Tibial artery (tissue), 4 donors: ENCODE results near the gene SYF2.

Source experiments
- DNase-seq, 2 donors: peaks; one replicate each; pipeline ENCODE4 v3.0.0-alpha.2; 2019
- H3K27ac ChIP-seq, 2 donors: fragments of 200-600 bp; sonication (generic) in 1 of 2; 1 replicate in 1 of 2; 2 replicates in 1 of 2; pipeline ENCODE4 v1.5.1; 2018 to 2019; ENCODE audit warnings: mild to moderate bottlenecking in 1 of 2
- H3K27me3 ChIP-seq, 2 donors: fragments of 200-600 bp; sonication (generic) in 1 of 2; one replicate each; pipeline versions ENCODE4 v1.5.1 to v1.6.0; 2016 to 2019
- H3K36me3 ChIP-seq, 3 donors: fragments of 200-600 bp; sonication (generic) in 2 of 3; one replicate each; pipeline ENCODE4 v1.5.1; 2016 to 2019; ENCODE audit warnings: mild to moderate bottlenecking in 2 of 3
- H3K4me1 ChIP-seq, 4 donors: fragments of 200-600 bp; sonication (generic) in 2 of 4; 1 replicate in 3 of 4; 2 replicates in 1 of 4; pipeline ENCODE4 v1.5.1; 2016 to 2019
- H3K4me3 ChIP-seq, 2 donors: fragments of 200-600 bp; sonication (generic) in 1 of 2; 1 replicate in 1 of 2; 2 replicates in 1 of 2; pipeline ENCODE4 v1.5.1; 2018 to 2019; ENCODE audit warnings: mild to moderate bottlenecking in 2 of 2
- H3K9me3 ChIP-seq, 3 donors: fragments of 200-600 bp; sonication (generic) in 1 of 3; one replicate each; pipeline ENCODE4 v1.5.1; 2016 to 2019
- CTCF ChIP-seq, 2 experiments: fragments of 200-600 bp in 1 of 2; fragments of 450-650 bp in 1 of 2; IDR thresholded peaks; one replicate each; pipeline ENCODE4 v1.5.1; 2017 to 2019; ENCODE audit warnings: antibody characterized with exemption in 2 of 2, mild to moderate bottlenecking in 1 of 2, moderate library complexity in 1 of 2
- intact Hi-C: fragments of 100-400 bp; cut with DNase I; formaldehyde crosslinking; loops from one replicate; pipeline ENCODE4 v1.15.0; 2023; ENCODE audit warnings: low total_unique reads

The SYF2 gene

GRCh38 chr1:25219661-25220251, 12.5 kb downstream of the SYF2 start:
- peaks cover 47 to 53% (median 47%) of the 10 kb centered on the region in 3 donors for H3K36me3 ChIP-seq
- no peak for DNase-seq
- H3K27me3 ChIP-seq, result no peaks in the 10 kb centered on the region
- no peak for TF ChIP-seq CTCF (IDR thresholded peaks at IDR 0.05)
- no peaks in the 10 kb centered on the region for H3K4me1 ChIP-seq
- no peak overlapping the region for H3K4me3 ChIP-seq
- H3K27ac ChIP-seq, result no peak overlapping the region
- H3K9me3 ChIP-seq, result no peaks in the 10 kb centered on the region
- intact Hi-C loops, result loop anchor here (10.0 kb wide), 1 partner anchor 575 kb away; the partner anchor contains the start of gene SRRM1

- Histone ChIP-seq H3K36me3 (peaks cover 26 to 33% (median 26%) of the 10 kb centered on the region in 3 donors), H3K27me3 (no peaks in the 10 kb centered on the region), H3K4me3 (no peak overlapping the region), H3K27ac (no peak overlapping the region), H3K4me1 (no peaks in the 10 kb centered on the region), H3K9me3 (no peaks in the 10 kb centered on the region)
- DNase-seq, result no peak
- TF ChIP-seq CTCF (IDR thresholded peaks at IDR 0.05), result no peak
- intact Hi-C loops, result no loop called here
These were observed 14.6 kb downstream of the SYF2 start for GRCh38 chr1:25217598-25218232.

- no peak for DNase-seq
- H3K36me3 ChIP-seq, result peaks cover 19 to 26% (median 19%) of the 10 kb centered on the region in 3 donors
- H3K27ac ChIP-seq, result no peak overlapping the region
- no peak overlapping the region for H3K4me3 ChIP-seq
- intact Hi-C loops, result no loop called here
- no peaks in the 10 kb centered on the region for H3K27me3 ChIP-seq
- no peak for TF ChIP-seq CTCF (IDR thresholded peaks at IDR 0.05)
- no peaks in the 10 kb centered on the region for H3K9me3 ChIP-seq
- no peaks in the 10 kb centered on the region for H3K4me1 ChIP-seq
These were observed 15.3 kb downstream of the SYF2 start for GRCh38 chr1:25217015-25217414.

GRCh38 chr1:25216123-25216522, 16.2 kb downstream of the SYF2 start:
- intact Hi-C loops, result no loop called here
- Histone ChIP-seq H3K27ac (no peak overlapping the region), H3K9me3 (no peaks in the 10 kb centered on the region), H3K36me3 (peaks cover 10 to 17% (median 11%) of the 10 kb centered on the region in 3 donors), H3K4me3 (no peak overlapping the region), H3K4me1 (no peaks in the 10 kb centered on the region), H3K27me3 (peaks cover 0 to under 1% of the 10 kb centered on the region in 2 donors)
- TF ChIP-seq CTCF (IDR thresholded peaks at IDR 0.05), result no peak
- DNase-seq, result no peak

GRCh38 chr1:25212725-25213124, 19.6 kb downstream of the SYF2 start:
- DNase-seq, result no peak
- Histone ChIP-seq H3K36me3 (no peaks in the 10 kb centered on the region), H3K27me3 (peaks cover 0 to 10% of the 10 kb centered on the region in 2 donors), H3K9me3 (no peaks in the 10 kb centered on the region), H3K4me1 (no peaks in the 10 kb centered on the region), H3K27ac (no peak overlapping the region), H3K4me3 (no peak overlapping the region)
- TF ChIP-seq CTCF (IDR thresholded peaks at IDR 0.05), result no peak
- intact Hi-C loops, result no loop called here
